GM12864 (cell line): Measurements from ENCODE around the gene ILK.

Source experiments
- DNase-seq: peaks from one replicate; pipeline ENCODE4 v3.0.0-alpha.2; 2011; ENCODE audit warnings: low read depth
- H3K4me3 ChIP-seq: 2 replicates; pipeline ENCODE4 v1.5.1; 2011; ENCODE audit warnings: mild to moderate bottlenecking, low read depth, low read length, control low read depth
- TF ChIP-seq, protein P1 (sequence below): IDR thresholded peaks from 2 replicates; pipeline ENCODE4 v1.5.1; 2011; ENCODE audit warnings: low read depth, mild to moderate bottlenecking, moderate library complexity, low read length, control low read depth, inconsistent platforms; ENCODE audit errors: missing control alignments

The ILK gene

DNA sequence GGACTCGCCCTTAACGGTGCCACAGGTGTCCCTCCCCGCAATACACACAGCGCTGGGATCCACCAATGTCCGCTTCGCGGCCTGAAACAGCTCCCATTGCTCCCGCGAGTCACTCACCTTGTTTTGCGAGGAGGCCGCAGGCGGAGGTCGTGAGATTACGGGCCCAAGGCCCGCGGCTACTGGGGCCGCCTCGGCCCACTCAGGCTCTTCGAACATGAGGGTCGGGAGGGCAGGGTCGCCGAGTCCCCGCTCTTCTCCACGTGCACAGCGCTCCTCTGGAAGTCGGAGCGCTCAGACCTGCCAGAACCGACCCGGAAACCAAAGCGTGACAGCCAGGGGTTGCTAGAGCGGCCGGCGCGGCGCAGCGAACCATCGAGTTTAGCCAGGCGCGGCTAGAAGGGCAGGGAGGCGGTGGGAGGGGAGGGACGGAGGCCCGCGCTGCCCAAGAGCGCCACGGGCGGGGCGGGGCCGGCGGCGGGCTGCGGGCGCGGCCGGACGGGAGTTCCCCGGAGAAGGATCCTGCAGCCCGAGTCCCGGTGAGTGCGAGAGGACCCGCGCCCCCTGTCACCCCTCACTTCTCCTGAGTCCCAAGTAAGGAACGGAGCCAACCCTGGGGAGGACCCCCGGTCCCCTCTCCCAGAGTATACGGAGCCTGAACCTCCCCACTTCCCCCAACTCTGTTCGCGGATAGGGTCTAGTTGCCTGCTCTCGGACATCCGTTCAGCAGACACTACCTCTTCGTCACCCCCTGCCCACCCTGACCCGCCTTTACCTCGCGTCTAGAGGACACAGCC lies at the start of gene ILK, which contains the start of gene RRP8:
TSS of gene ILK (plus strand) at position 488 of the 794 bp plus-strand sequence. CDS start 498 bp downstream, outside the sequence.
TSS of gene RRP8 (minus strand) at position 330 of the 794 bp plus-strand sequence. CDS start at position 216, 114 bp downstream.
- TF ChIP-seq, protein P1, sequence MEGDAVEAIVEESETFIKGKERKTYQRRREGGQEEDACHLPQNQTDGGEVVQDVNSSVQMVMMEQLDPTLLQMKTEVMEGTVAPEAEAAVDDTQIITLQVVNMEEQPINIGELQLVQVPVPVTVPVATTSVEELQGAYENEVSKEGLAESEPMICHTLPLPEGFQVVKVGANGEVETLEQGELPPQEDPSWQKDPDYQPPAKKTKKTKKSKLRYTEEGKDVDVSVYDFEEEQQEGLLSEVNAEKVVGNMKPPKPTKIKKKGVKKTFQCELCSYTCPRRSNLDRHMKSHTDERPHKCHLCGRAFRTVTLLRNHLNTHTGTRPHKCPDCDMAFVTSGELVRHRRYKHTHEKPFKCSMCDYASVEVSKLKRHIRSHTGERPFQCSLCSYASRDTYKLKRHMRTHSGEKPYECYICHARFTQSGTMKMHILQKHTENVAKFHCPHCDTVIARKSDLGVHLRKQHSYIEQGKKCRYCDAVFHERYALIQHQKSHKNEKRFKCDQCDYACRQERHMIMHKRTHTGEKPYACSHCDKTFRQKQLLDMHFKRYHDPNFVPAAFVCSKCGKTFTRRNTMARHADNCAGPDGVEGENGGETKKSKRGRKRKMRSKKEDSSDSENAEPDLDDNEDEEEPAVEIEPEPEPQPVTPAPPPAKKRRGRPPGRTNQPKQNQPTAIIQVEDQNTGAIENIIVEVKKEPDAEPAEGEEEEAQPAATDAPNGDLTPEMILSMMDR: peak; percentile 8
- H3K4me3 ChIP-seq: peak within 1 kb of the TSS; percentile 64

DNA sequence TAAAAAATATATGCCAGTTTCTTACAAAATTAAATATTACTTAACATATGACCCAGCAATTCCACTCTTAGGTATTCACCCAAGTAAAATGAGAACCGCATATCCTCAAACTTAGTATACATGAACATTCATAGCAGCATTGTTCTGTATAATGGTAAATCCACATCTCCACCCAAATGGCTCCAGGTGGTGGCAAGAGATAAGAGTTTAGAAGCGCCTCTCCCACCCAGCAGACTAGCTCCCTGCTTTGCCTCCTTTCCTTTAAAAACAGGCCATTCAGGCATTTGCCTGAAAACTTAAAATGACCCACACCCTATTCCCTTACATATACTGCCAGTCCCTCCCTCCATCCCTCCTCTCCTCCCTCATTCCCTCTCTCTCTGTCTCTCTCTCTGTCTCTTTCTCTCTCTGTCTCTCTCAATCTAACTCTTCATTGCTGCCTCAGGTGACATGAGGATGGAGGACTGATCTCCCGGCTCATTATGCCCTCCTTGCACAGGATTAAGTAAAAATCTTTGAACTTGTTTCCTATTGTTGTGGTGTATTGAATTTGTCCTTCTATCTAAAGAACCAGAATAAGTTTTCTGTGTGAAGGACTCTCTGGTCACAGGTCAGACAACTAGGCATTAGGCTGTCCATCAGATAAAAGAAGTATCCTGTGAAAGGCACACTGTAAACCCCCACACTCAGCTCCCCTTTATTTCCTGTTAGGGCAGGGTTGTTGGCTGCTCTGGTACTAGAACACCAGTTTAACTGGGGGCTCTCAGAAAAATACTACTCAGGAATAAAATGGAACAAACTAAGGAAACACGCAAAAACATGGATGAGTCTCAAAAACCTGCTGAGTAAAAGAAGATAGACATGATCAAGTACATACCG lies 48.5 kb upstream of the ILK start:
- TF ChIP-seq, protein P1: no peak
- H3K4me3 ChIP-seq: no peak overlapping the region
- DNase-seq: no peak

More for the DNA sequence above, at the start of gene ILK, which contains the start of gene RRP8:
- peak; percentile 66 for DNase-seq

DNA sequence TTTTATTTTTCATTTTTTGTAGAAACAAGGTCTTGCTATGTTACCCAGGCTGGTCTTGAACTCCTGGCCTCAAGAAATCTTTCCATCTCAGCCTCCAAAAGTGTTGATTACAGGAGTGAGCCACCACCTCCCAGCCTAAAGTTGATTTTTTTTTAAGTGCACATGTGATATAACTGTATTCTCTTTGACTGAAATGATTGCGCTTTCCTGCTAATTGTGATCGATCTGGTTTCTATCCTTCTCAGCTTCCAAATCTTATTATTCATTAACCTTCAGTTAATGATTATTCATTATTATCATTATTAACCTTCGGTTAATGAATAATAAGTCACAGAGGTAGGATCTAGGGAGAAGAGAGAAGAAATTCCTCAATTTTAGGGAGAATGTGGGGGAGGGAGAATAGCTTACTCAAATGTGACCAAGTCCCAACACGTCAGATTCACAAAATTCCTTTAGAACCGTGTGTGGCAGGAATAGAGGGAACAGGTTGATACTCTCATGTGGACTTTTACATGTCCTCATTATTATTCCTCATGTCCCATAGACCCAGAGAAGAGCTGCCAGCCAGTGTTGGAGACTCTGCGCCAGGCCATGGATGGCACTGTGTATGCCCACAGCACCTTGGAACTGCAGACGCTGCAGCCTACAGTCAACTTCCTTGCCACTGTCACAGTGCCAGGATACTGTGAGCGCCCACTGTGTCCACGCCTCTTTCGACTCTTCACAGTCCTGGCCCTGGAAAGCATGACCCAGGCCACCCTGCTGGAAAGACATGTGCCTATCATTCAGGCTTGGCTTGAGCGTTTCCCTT lies 47.2 kb upstream of the ILK start:
- TF ChIP-seq, protein P1: no peak
- no peak for DNase-seq
- no peak overlapping the region for H3K4me3 ChIP-seq

DNA sequence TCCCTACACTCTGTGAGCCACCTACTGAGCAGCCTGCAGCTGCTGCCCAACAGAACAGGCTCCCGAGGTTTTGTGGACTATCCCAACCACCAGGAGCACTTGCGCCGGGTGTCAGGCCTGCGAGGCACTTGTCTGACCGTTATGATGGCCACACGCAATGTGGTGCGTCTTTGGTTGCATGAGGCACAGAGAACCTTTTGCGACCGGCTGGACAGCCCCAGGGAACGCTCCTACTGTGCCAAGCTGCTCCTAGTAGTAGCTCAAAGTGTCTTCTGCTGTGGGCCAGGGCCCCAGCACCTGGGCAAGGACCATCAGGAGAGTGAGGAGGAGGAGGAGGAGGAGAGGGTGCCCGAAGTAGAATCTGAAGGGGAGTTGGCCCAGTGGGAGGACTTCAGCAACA lies 46.5 kb upstream of the ILK start:
- DNase-seq: no peak
- no peak overlapping the region for H3K4me3 ChIP-seq
- TF ChIP-seq, protein P1: no peak

DNA sequence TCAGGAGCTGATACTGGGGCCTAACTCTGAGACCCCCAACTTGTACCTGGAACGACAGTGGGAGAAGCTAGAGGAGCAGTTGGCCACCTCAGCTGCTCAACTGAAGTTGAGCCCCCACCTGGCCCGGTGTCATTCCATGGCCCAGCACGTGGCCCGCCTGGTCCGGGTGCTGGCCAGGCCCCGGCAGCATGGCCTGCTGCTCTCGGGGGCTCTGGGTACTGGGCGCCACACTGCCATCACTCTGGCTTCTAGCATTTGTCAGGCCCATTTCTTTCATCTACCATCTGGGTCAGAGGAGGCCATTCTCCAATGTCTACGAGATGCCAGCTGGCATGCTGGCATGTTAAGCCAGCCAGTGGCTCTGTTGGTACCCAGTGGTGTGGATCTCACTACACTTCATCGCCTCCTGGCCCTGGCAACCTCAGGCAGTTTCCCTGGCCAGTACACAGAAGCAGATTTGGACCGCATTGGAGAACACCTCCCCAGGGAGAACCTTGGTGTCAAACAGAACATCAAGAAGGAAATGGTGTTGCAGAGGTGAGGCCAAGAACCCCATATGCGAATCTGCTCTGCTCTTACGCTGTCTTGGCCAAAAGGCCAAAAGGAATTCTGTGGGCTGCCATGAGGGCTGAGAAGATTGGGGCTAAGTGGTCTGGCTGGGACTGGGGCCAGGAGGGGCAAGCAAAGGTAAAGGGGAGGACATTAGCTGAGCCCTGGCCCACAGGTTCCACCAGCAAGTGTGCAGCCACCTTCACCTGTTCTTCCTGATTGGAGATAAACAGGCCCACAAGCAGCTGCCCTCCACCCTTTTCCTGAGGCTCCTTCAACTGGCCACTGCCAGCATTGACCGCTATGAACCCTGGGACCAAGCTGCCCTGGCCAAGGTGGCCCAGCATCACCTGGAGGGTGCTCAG lies 45.6 kb upstream of the ILK start:
- TF ChIP-seq, protein P1: no peak
- DNase-seq: no peak
- no peak overlapping the region for H3K4me3 ChIP-seq
